ENCODE results near the gene ATG2A. TPM values are rescaled to one million over a fixed set of nuclear protein-coding genes. Genes with fewer than 3 reads are reported as not detected.

The ATG2A gene
- total RNA-seq, 1 experiment from 2014 or later: 28.6 TPM

GRCh38 chr11:64891880-64892279 is 25.1 kb downstream of the ATG2A start:
- ChIA-PET POLR2A (ENCODE audit: low non-redundant PET) (no interaction called here), CTCF (interaction anchor here (0.8 kb wide), 1 partner anchor 11 kb away, joined by 3 read pairs; no protein-coding TSS in a partner anchor)
- Histone ChIP-seq H3K4me1 (ENCODE audit: insufficient read depth, low read length, poor library complexity, severe bottlenecking) (no peaks in the 10 kb centered on the region), H3K36me3 (ENCODE audit: insufficient read depth, low read length, poor library complexity, severe bottlenecking) (no peaks in the 10 kb centered on the region), H3K27ac (ENCODE audit: low read depth, low read length, poor library complexity, severe bottlenecking) (no peak overlapping the region), H3K4me3 (ENCODE audit: low read depth, low read length, poor library complexity, severe bottlenecking) (no peak overlapping the region), H3K9me3 (ENCODE audit: low read depth, low read length, poor library complexity, severe bottlenecking) (no peaks in the 10 kb centered on the region), H3K27me3 (replicated peaks; ENCODE audit: insufficient read depth, low read depth, low read length, poor library complexity) (no peaks in the 10 kb centered on the region)
- DNase-seq (ENCODE audit: low spot score): no peak
- intact Hi-C loops (cut with micrococcal nuclease; ENCODE audit: unreplicated experiment): no loop called here
- no peak for TF ChIP-seq EZH2 (IDR thresholded peaks at IDR 0.05; ENCODE audit: borderline replicate concordance, low read depth, low read length, poor library complexity, severe bottlenecking)
- TF ChIP-seq CTCF (conservative IDR thresholded peaks at IDR 0.05; ENCODE audit: low read depth, low read length): no peak
- BruUV-seq (replicated peaks): no TSS peak

GRCh38 chr11:64891215-64891848 is 25.7 kb downstream of the ATG2A start:
- H3K27me3 ChIP-seq (replicated peaks; ENCODE audit: insufficient read depth, low read depth, low read length, poor library complexity): no peaks in the 10 kb centered on the region
- CTCF ChIA-PET: interaction anchor here (0.8 to 1.1 kb wide), 2 partner anchors 10 to 13 kb away, joined by 3 read pairs; partner anchors contain the start of gene EHD1
- no peak for DNase-seq (ENCODE audit: low spot score)
- TF ChIP-seq EZH2 (IDR thresholded peaks at IDR 0.05; ENCODE audit: borderline replicate concordance, low read depth, low read length, poor library complexity, severe bottlenecking): no peak
- no peak overlapping the region for H3K27ac ChIP-seq (ENCODE audit: low read depth, low read length, poor library complexity, severe bottlenecking)
- H3K4me3 ChIP-seq (ENCODE audit: low read depth, low read length, poor library complexity, severe bottlenecking): no peak overlapping the region
- no peaks in the 10 kb centered on the region for H3K36me3 ChIP-seq (ENCODE audit: insufficient read depth, low read length, poor library complexity, severe bottlenecking)
- no TSS peak for BruUV-seq (replicated peaks)
- intact Hi-C loops (cut with micrococcal nuclease; ENCODE audit: unreplicated experiment): no loop called here
- no peaks in the 10 kb centered on the region for H3K9me3 ChIP-seq (ENCODE audit: low read depth, low read length, poor library complexity, severe bottlenecking)
- H3K4me1 ChIP-seq (ENCODE audit: insufficient read depth, low read length, poor library complexity, severe bottlenecking): no peaks in the 10 kb centered on the region
- POLR2A ChIA-PET (ENCODE audit: low non-redundant PET): no interaction called here

DNA sequence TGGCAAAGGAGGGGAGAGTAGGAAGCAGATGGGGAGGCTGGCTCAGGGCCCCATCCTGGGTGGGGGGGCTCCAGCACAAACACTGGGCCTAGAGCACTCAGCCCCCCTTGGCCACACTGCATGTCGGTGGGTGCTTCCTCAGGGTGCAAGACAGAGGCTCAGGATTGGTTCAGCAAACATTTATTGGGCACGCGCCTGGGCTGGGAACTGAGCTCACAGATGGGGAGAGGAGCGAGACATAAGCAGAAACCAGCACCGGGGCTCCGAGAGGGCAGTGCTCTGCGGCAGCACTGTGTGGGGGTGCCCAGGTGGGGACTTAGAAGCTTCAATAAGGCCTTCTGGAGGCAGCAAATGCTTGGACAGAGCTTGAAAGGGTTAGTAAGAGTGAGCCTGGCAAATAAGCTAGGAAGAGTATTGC is 26.5 kb downstream of the ATG2A start:
- H3K27ac ChIP-seq (ENCODE audit: low read depth, low read length, poor library complexity, severe bottlenecking): no peak overlapping the region
- TF ChIP-seq CTCF (conservative IDR thresholded peaks at IDR 0.05; ENCODE audit: low read depth, low read length) (no peak), EZH2 (IDR thresholded peaks at IDR 0.05; ENCODE audit: borderline replicate concordance, low read depth, low read length, poor library complexity, severe bottlenecking) (no peak)
- no peaks in the 10 kb centered on the region for H3K27me3 ChIP-seq (replicated peaks; ENCODE audit: insufficient read depth, low read depth, low read length, poor library complexity)
- no peaks in the 10 kb centered on the region for H3K4me1 ChIP-seq (ENCODE audit: insufficient read depth, low read length, poor library complexity, severe bottlenecking)
- ChIA-PET CTCF (interaction anchor here (1.1 kb wide), 1 partner anchor 12 kb away, joined by 3 read pairs; the partner anchor contains the start of gene EHD1), POLR2A (ENCODE audit: low non-redundant PET) (no interaction called here)
- no TSS peak for BruUV-seq (replicated peaks)
- H3K9me3 ChIP-seq (ENCODE audit: low read depth, low read length, poor library complexity, severe bottlenecking): no peaks in the 10 kb centered on the region
- no peak for DNase-seq (ENCODE audit: low spot score)
- no peaks in the 10 kb centered on the region for H3K36me3 ChIP-seq (ENCODE audit: insufficient read depth, low read length, poor library complexity, severe bottlenecking)
- no peak overlapping the region for H3K4me3 ChIP-seq (ENCODE audit: low read depth, low read length, poor library complexity, severe bottlenecking)
- intact Hi-C loops (cut with micrococcal nuclease; ENCODE audit: unreplicated experiment): no loop called here

All from A673 (cell line).